Measurements from ENCODE around the gene NFATC1.

The NFATC1 gene

DNA sequence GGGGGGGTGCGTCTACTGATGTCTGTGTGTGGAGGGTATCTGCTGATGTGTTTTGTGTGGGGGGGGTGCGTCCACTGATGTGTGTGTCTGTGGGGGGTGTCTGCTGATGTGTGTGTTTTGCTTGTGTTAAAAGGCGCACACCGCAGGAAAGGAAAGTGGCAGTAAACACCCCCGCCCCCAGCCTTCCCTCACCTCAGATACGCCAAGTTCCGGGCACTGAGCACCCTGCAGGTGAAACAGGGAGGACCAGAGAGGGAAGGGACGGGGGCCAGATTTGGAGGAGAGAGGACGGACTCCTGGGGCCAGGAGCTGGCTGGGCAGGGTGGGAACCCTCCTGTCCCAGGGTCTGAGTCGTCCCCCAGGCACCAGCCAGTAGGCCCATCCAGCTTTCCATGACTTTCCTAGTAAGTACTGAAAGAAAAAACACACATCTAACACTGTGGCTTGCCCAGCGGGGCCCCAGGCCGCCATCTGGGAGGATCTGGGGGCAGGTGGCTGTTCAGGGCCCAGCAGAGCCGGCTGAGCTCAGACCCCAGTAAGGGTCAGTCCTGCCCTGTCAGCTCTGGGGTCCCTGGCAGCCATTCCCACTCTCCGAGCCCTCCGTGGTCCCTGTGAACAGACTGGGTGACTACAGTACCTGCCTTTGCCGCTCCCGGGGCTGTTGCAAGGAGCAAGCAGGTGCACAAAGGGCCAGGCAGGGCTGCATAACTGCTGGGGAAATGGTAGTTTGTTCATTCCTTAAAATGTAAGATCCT, 126.9 kb downstream of the NFATC1 start:
- Histone ChIP-seq H3K79me2 (ENCODE audit: insufficient read depth, low read length) (no peaks in the 10 kb centered on the region), H3K4me1 (ENCODE audit: insufficient read depth, low read length) (peaks cover 36% of the 10 kb centered on the region), H4K20me1 (ENCODE audit: insufficient read depth, low read length) (no peaks in the 10 kb centered on the region), H3K4me2 (ENCODE audit: insufficient read depth, low read length) (peak overlapping the region; percentile 47), H3K9me3 (ENCODE audit: insufficient read depth, low read length, severe bottlenecking) (no peaks in the 10 kb centered on the region), H2AFZ (ENCODE audit: low read depth, low read length) (0 out of 2 replicates have a peak overlapping the region, but pooled peaks have one; percentile 5), H3K4me3 (ENCODE audit: low read depth in 1 of 2, low read length in 2 of 2) (peak overlapping the region in 1 of 2 experiments; percentile 22; a peak in 2 of 4 replicates), H3K27ac (ENCODE audit: low read length) (peak overlapping the region; percentile 89), H3K36me3 (ENCODE audit: insufficient read depth, low read length) (no peaks in the 10 kb centered on the region), H3K9ac (ENCODE audit: low read depth, low read length) (peak overlapping the region; percentile 48), H3K27me3 (ENCODE audit: insufficient read depth, low read length, poor library complexity) (no peaks in the 10 kb centered on the region)
- TF ChIP-seq, protein P1, sequence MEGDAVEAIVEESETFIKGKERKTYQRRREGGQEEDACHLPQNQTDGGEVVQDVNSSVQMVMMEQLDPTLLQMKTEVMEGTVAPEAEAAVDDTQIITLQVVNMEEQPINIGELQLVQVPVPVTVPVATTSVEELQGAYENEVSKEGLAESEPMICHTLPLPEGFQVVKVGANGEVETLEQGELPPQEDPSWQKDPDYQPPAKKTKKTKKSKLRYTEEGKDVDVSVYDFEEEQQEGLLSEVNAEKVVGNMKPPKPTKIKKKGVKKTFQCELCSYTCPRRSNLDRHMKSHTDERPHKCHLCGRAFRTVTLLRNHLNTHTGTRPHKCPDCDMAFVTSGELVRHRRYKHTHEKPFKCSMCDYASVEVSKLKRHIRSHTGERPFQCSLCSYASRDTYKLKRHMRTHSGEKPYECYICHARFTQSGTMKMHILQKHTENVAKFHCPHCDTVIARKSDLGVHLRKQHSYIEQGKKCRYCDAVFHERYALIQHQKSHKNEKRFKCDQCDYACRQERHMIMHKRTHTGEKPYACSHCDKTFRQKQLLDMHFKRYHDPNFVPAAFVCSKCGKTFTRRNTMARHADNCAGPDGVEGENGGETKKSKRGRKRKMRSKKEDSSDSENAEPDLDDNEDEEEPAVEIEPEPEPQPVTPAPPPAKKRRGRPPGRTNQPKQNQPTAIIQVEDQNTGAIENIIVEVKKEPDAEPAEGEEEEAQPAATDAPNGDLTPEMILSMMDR (IDR thresholded peaks at IDR 0.05; ENCODE audit: borderline replicate concordance, extremely low read depth, low read length, poor library complexity, severe bottlenecking), result no peak
- ATAC-seq (ENCODE audit: insufficient read depth, low read depth) (peak; percentile 23; the same call in 2 of the 3 replicates), DNase-seq (no peak)

DNA sequence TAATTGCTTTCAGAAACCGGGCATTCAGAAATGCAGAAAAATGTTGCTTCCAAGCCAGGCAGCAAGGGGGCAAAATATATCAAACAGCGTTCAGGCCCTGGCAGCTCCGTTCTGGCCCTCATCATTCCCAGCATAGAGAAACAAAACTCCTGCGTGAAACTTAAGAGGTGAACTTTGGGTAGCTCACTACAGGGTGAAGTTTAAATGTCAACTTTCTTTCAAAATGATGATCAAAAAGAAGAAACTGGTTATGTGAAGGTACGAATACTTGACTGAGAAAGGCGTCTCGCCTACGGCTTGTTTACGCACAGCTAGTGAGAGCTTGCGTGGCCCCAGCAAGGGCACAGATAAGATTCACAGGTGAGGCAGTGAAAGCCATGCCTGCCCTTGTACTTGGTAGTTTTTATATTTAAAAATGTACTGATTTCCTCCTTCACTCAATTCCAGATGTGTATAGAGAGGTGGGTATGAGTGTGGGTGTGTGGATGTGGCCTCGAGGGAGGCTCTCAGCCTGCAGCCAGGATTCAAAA, 127.5 kb downstream of the NFATC1 start:
- peaks cover 36% of the 10 kb centered on the region for H3K4me1 ChIP-seq (ENCODE audit: insufficient read depth, low read length)
- no peak for TF ChIP-seq EZH2 (IDR thresholded peaks at IDR 0.05; ENCODE audit: borderline replicate concordance, low read depth, low read length, severe bottlenecking)
- TF ChIP-seq, protein P1 (IDR thresholded peaks at IDR 0.05; ENCODE audit: borderline replicate concordance, extremely low read depth, low read length, poor library complexity, severe bottlenecking), result peak; percentile 15
- peak overlapping the region in 1 of 2 experiments; percentile 12; a peak in 1 of 4 replicates for H3K4me3 ChIP-seq (ENCODE audit: low read depth in 1 of 2, low read length in 2 of 2)
- no peaks in the 10 kb centered on the region for H4K20me1 ChIP-seq (ENCODE audit: insufficient read depth, low read length)
- H3K4me2 ChIP-seq (ENCODE audit: insufficient read depth, low read length), result peak overlapping the region; percentile 47
- peak; percentile 66 for ATAC-seq (ENCODE audit: insufficient read depth, low read depth)
- H3K9me3 ChIP-seq (ENCODE audit: insufficient read depth, low read length, severe bottlenecking), result no peaks in the 10 kb centered on the region
- peak overlapping the region; percentile 48 for H3K9ac ChIP-seq (ENCODE audit: low read depth, low read length)
- 0 out of 2 replicates have a peak overlapping the region, but pooled peaks have one; percentile 14 for H2AFZ ChIP-seq (ENCODE audit: low read depth, low read length)
- H3K79me2 ChIP-seq (ENCODE audit: insufficient read depth, low read length), result no peaks in the 10 kb centered on the region
- no peaks in the 10 kb centered on the region for H3K36me3 ChIP-seq (ENCODE audit: insufficient read depth, low read length)
- DNase-seq, result peak; percentile 48
- peak overlapping the region; percentile 89 for H3K27ac ChIP-seq (ENCODE audit: low read length)
- H3K27me3 ChIP-seq (ENCODE audit: insufficient read depth, low read length, poor library complexity), result no peaks in the 10 kb centered on the region

DNA sequence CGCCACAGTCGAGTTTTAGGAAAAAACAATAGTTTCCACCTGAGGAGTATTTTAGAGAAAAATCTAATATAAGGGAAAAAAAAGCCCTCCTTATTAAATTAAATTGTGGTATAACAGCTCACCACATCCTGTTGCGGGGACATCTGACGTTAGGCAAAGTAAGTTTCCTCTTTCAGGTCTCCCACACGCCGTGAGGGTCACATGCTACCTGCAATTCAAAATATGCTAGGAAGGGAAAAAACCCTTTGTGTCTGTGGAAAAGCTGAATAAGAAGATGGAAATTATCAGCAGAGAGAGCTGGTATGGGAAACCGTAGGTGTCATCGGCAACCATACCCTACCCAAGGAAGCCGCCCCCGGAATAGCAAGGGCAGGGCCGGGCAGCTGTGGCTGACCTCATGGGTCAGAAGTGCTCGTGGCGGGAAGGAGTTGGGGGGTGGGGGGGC, 128.0 kb downstream of the NFATC1 start:
- Histone ChIP-seq H3K9ac (ENCODE audit: low read depth, low read length) (peak overlapping the region; percentile 48; the same call in 1 of the 2 replicates), H3K27me3 (ENCODE audit: insufficient read depth, low read length, poor library complexity) (no peaks in the 10 kb centered on the region), H3K4me2 (ENCODE audit: insufficient read depth, low read length) (peak overlapping the region; percentile 47; the same call in 1 of the 2 replicates), H3K9me3 (ENCODE audit: insufficient read depth, low read length, severe bottlenecking) (no peaks in the 10 kb centered on the region), H3K36me3 (ENCODE audit: insufficient read depth, low read length) (peaks cover 2% of the 10 kb centered on the region; the same call in 1 of the 2 replicates), H3K27ac (ENCODE audit: low read length) (peak overlapping the region; percentile 89), H3K4me3 (ENCODE audit: low read depth in 1 of 2, low read length in 2 of 2) (no peak overlapping the region), H3K79me2 (ENCODE audit: insufficient read depth, low read length) (no peaks in the 10 kb centered on the region), H3K4me1 (ENCODE audit: insufficient read depth, low read length) (peaks cover 36% of the 10 kb centered on the region), H2AFZ (ENCODE audit: low read depth, low read length) (no peak overlapping the region), H4K20me1 (ENCODE audit: insufficient read depth, low read length) (no peaks in the 10 kb centered on the region)
- no peak for TF ChIP-seq EZH2 (IDR thresholded peaks at IDR 0.05; ENCODE audit: borderline replicate concordance, low read depth, low read length, severe bottlenecking)
- TF ChIP-seq, protein P1 (IDR thresholded peaks at IDR 0.05; ENCODE audit: borderline replicate concordance, extremely low read depth, low read length, poor library complexity, severe bottlenecking), result no peak
- ATAC-seq (ENCODE audit: insufficient read depth, low read depth) (peak; percentile 81), DNase-seq (peak; percentile 73)

All from DND-41 (cell line).